MG63 (cell line): Measurements from ENCODE around the gene ZSWIM6. TPM values are rescaled to one million over a fixed set of nuclear protein-coding genes. Genes with fewer than 3 reads are reported as not detected.
A peak's percentile ranks its signal among the peaks of the same experiment; 100 is the strongest.

Source experiments
- DNase-seq: peaks from one replicate; pipeline ENCODE4 v3.0.0-alpha.2; 2020
- H3K27me3 ChIP-seq: fragments of 250-450 bp; sonication (Bioruptor Pico); 2 replicates; pipeline ENCODE4 v1.5.1; 2020; ENCODE audit warnings: mild to moderate bottlenecking, moderate library complexity
- H3K36me3 ChIP-seq: fragments of 250-450 bp; sonication (Bioruptor Pico); 2 replicates; pipeline ENCODE4 v1.5.1; 2020; ENCODE audit warnings: mild to moderate bottlenecking, moderate library complexity
- H3K4me3 ChIP-seq: fragments of 250-450 bp; sonication (Bioruptor Pico); 2 replicates; pipeline ENCODE4 v1.5.1; 2020; ENCODE audit warnings: mild to moderate bottlenecking, moderate library complexity
- H3K9me3 ChIP-seq: fragments of 250-450 bp; sonication (Bioruptor Pico); 2 replicates; pipeline ENCODE4 v1.5.1; 2020; ENCODE audit warnings: mild to moderate bottlenecking, moderate library complexity
- total RNA-seq: library from RNA; depleted of rRNA; stranded (reverse); fragments of >200 nt; shearing (Covaris generic); gene quantifications from 2 replicates; pipeline ENCODE4 v1.2.3, GENCODE V29; 2014; ENCODE audit warnings: low replicate concordance; rRNA removed

Gene ZSWIM6
- total RNA-seq: 1.3 and 3.3 TPM in 2 replicates

DNA sequence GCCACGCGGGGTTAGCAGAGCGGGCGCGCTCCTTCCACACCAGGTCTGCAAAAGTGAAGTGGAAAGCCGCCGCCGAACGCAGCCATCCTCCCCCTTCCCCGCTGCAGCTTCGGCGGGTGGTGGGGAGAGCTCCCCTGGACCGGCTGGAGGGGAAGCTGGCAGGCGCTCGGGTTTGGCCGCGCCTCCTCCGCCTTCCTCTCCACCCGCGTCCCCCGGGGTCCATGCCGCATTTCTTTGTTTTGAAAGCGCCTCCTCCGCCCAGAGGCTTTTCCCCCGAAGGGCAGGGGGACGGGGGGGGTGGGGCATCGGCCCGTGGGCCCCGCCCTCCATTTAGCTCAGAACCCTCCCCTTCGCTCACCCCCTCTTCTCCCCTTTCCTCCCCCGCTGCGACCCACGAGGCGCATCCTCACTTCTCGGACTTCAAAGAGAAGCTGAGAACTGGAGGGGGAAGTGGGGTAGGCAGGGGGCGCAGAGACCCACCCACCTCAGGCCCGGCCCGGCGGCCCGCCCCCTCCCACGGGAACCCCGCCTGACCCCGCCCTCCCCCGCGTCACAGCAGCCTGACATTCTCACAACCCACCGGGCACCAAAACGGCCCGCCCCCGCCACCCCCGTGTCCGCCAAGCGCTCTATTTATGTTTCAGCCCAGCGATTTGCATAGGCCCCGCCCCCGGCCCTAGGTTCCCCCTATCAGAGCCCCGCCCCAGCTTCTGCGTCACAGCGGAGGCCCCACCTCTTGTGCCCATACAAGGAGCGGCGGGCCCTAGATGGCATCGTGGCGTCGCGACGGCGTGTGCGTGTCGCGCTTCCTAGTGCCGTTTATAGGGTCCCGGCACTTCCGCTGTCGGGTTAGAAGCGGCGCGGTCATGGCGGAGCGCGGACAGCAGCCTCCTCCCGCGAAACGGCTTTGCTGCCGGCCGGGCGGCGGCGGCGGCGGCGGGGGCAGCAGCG lies at the start of gene ZSWIM6:
Gene ZSWIM6 (plus strand): TSS at position 852 of the 951 bp plus-strand sequence. CDS start 15 bp downstream, at position 867.
- Histone ChIP-seq H3K4me3 (peak within 1 kb of the TSS; percentile 92), H3K27me3 (no peaks in the 10 kb centered on the region), H3K9me3 (no peaks in the 10 kb centered on the region), H3K36me3 (peaks cover 7% of the 10 kb centered on the region; the same call in 1 of the 2 replicates)
- DNase-seq: peak; percentile 97

DNA sequence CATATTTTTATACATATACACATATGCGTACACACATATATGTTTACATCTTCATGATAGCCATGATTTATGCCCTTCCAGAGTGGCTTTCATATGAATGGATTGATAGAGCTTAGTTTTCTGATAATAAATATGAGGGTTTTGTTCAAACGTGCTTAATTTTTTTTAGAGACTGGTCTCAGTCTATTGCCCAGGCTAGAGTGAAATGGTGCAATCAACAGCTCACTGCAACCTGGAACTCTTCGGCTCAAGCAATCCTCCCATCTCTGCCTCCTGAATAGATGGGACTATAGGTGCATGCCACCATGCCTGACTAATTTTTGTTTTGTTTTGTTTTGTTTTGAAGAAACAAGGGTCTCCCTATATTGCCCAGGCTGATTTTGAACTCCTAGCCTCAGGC lies 48.6 kb upstream of the ZSWIM6 start:
- no peaks in the 10 kb centered on the region for H3K27me3 ChIP-seq
- DNase-seq: no peak

DNA sequence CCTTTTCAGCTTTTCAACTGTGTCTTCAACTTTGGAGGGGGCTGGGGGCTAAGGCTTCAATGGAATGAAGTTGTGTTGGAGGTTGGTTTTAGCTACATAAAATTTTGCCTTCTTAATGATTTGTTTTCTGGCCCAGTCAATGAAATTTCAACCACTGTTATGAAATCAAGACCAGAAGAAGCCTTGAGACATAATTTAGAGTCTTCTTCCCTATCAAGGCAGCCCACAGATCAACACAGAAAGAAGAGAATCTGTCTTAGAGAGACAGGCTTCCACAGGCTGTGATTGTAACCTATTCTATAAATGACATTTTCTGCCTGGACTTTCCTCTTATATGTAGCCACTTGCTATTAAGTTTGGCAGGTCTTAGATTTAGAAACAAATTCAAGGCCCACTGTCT lies 46.5 kb upstream of the ZSWIM6 start:
- H3K9me3 ChIP-seq: peaks cover 5% of the 10 kb centered on the region; the same call in 1 of the 2 replicates
- H3K36me3 ChIP-seq: no peaks in the 10 kb centered on the region
- H3K27me3 ChIP-seq: no peaks in the 10 kb centered on the region
- H3K4me3 ChIP-seq: no peak overlapping the region
- DNase-seq: no peak

More for the DNA sequence above, 48.6 kb upstream of the ZSWIM6 start:
- Histone ChIP-seq H3K9me3 (peaks cover 5% of the 10 kb centered on the region; the same call in 1 of the 2 replicates), H3K36me3 (no peaks in the 10 kb centered on the region), H3K4me3 (no peak overlapping the region)

DNA sequence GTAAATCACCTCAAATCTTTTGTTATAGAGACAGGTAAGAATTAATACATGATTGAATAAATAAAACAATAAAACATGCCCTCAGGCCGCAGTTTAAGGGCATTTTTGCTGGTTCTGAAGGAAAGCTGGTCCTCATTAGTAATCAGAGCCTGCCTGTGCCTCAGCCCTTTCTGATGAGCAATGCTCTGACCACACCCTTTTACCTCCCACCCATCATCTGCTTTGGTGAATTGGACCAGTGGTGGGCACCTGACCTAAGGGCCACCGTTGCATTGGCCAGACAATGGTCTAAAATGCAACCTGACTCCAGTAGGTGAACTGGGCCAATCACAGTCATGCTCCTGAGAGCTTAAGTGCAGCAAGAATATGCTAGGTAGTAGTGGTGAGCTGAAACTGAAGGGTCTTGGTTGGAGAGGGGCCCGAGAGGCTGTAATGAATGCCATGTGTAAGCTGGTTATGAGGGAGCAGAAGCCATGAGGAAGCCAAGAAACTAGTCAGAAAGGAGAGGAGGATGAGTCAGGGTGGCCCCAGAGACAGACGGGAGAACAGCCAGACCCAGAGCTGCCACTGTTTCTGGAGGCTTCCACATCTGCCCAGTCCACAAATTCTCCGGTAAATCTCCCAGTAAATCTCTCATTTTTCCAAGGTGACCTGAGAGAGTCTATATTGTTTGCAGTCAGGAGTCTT lies 45.5 kb upstream of the ZSWIM6 start:
- peak; percentile 68 for DNase-seq
- Histone ChIP-seq H3K36me3 (no peaks in the 10 kb centered on the region), H3K9me3 (peaks cover 5% of the 10 kb centered on the region; the same call in 1 of the 2 replicates), H3K27me3 (no peaks in the 10 kb centered on the region), H3K4me3 (no peak overlapping the region)

DNA sequence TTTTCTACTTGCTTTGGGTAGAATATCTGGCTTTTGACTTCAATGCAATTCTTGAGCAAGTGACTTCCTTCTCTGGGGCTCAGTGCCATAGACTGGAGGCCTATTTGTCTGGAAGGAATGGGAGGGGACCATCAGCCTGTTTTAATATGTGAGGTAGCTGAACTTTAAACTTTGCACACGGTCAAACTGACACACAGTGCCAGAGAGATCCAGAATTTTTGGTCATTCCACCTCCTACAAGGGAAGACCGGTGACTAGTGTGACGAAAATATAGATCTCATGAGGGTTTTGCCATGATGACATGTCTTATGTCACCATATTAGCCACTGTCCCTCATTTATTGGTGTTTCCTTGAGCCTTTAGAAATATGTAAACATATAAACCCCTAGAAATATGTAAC lies 44.6 kb upstream of the ZSWIM6 start:
- Histone ChIP-seq H3K9me3 (peaks cover 5% of the 10 kb centered on the region; the same call in 1 of the 2 replicates), H3K36me3 (no peaks in the 10 kb centered on the region), H3K27me3 (no peaks in the 10 kb centered on the region), H3K4me3 (no peak overlapping the region)
- DNase-seq: no peak

DNA sequence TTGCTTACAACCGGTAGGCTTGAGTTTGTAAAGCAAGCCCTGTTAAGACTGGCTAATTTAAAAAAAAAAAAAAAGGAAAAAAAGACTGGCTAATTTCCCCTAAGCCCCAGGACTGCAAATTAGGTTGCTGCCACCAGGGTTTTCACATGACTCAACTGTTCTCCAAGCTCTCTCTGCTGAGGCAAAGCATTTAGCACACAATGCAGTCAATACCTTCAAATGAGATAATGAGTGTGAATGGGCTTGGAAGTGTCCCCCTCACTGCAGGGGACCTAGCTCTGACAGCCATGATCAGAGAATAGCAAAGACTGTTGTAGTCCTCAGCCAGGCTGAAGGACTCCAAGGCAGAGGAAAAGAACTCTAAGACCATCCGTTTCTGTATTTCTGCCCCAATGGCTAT lies 42.8 kb upstream of the ZSWIM6 start:
- Histone ChIP-seq H3K9me3 (peaks cover 5% of the 10 kb centered on the region; the same call in 1 of the 2 replicates), H3K27me3 (no peaks in the 10 kb centered on the region), H3K36me3 (no peaks in the 10 kb centered on the region), H3K4me3 (no peak overlapping the region)
- no peak for DNase-seq

DNA sequence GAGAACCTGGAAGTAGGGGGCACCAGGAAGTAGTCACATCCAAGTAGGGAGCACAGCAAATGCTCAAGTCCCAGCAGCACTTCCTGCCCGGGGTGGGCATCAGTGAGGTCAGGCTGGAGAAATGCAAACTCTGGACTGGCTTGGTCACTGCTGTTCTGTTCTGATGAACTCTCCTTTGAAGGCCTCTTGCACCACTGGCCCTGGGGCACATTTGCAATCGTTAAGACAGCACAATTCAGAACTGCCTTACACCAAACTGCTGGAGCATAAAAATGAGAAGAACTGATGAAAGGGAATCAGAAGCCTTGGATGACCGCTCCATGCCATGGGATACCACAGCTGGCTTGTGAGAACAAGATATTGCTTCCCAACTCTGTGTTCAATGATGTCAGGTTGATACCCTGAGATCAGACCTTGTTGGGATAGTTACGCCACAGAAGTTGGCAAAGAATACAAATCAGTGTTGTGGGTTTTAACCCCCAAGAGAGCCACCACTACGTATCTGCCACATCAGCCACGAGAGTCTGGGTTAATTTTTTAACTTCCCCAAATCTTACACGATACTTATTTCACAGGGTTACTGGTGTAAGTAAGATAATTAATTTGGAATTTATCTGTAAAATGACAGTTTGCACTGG lies 42.3 kb upstream of the ZSWIM6 start:
- peaks cover 5% of the 10 kb centered on the region; the same call in 1 of the 2 replicates for H3K9me3 ChIP-seq
- H3K36me3 ChIP-seq: no peaks in the 10 kb centered on the region
- H3K4me3 ChIP-seq: no peak overlapping the region
- DNase-seq: no peak
- H3K27me3 ChIP-seq: no peaks in the 10 kb centered on the region

DNA sequence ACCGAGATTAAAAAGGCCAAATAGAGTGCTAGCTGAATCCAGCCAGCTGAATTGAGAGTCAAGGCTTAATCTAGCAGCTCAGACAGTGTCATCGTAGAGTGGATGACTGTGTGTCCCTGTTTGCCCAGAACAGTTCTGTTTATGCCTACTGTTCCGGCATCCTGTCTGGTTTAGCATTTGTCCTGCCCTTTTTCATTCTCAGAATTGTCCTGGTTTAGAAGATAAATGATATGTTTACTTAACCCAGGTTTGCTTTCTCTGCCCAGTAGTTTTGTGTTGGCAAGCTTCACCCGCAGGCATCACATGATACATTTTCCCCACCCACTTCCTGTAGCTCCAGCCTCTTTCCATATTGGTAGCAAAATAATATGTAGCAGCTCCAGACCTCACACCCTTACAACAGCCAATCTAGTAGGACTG lies 41.3 kb upstream of the ZSWIM6 start:
- Histone ChIP-seq H3K36me3 (no peaks in the 10 kb centered on the region), H3K9me3 (peaks cover 2% of the 10 kb centered on the region; the same call in 1 of the 2 replicates), H3K27me3 (no peaks in the 10 kb centered on the region), H3K4me3 (no peak overlapping the region)
- peak; percentile 47 for DNase-seq

DNA sequence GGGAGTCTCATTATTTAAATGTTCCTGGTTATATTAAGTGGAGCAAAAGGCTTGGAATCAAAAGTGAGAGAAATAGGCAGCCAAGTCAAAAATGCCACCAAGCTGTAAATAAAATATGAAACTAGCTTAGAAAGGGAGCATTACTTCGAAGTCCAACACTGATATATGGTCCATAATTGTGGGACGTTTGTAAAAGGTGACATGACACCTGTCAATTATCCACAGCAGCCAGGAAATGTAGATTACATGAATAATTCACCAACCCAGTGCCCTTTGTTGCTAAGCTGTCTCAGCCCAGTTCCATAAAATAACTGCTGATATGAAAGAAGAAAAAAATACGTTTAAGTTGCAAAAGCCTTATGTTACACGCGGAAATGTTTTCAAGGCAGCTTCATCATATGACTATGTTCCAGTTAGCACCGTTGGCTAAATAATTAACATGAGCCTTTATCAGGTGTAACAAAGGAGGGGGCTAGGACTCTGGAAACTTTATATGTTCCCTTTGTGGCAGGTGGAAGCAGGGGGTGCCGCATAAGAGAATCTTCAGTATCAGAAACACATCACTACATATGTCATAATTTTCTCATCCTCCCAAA lies 39.9 kb upstream of the ZSWIM6 start:
- H3K4me3 ChIP-seq: no peak overlapping the region
- no peaks in the 10 kb centered on the region for H3K9me3 ChIP-seq
- H3K27me3 ChIP-seq: no peaks in the 10 kb centered on the region
- no peak for DNase-seq
- no peaks in the 10 kb centered on the region for H3K36me3 ChIP-seq

DNA sequence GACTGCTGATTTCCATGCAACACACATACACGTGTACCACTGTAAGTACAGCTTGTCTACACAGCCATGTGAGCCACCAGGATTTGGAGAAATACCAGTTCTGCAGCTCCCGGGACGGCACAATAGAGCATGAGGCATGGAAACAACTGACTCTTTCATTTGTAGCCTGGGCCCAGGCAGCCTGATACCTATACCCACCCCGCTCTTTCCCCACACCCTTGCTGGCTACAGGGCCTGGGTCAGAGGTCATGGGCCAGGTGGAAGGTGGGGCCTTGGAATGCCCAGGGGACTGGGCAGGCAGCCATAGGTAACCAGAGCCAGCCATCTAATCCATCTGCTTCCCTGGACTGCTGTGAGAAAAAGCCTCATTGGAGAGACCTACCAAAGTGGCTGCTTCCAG lies 39.0 kb upstream of the ZSWIM6 start:
- Histone ChIP-seq H3K36me3 (no peaks in the 10 kb centered on the region), H3K4me3 (no peak overlapping the region), H3K27me3 (no peaks in the 10 kb centered on the region), H3K9me3 (no peaks in the 10 kb centered on the region)
- no peak for DNase-seq

DNA sequence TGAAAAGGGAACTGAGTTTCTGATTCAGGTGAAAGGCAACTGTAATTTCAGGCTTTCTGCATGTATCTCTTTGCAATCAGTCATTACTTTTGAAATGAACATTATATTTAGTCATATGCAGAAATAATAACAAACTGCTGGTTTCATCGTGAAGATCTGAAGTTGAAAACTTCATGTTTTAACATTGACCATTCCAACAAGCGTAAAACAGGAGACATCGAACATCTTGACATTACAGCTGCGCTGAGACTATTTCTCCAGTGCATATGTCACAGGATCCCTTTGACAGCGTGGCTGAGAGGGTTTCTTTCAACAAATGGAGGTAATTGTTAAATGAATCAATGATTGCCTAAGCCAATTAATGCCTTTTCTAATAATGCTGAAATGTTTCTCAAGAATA lies 38.2 kb upstream of the ZSWIM6 start:
- Histone ChIP-seq H3K4me3 (no peak overlapping the region), H3K36me3 (no peaks in the 10 kb centered on the region), H3K27me3 (no peaks in the 10 kb centered on the region), H3K9me3 (no peaks in the 10 kb centered on the region)
- no peak for DNase-seq

DNA sequence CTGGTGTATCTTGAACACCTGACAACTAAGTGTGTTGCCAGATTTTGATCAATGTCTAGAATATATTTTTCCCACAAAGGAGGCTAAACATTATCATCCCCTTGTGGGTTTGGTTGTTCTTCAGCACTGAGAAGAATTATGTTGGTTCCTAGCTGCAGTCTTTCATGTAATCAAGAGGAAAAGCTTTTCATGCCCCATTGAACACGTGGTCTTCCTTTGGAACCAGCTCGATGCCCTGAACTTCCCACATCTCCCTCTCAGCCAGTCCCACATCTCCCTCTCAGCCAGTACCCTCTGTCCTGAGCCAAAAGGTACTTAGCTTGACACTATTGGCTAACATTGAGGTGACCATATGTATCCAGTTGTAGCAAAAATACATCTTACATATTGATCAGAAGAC lies 36.7 kb upstream of the ZSWIM6 start:
- no peaks in the 10 kb centered on the region for H3K27me3 ChIP-seq
- H3K9me3 ChIP-seq: no peaks in the 10 kb centered on the region
- H3K4me3 ChIP-seq: no peak overlapping the region
- no peaks in the 10 kb centered on the region for H3K36me3 ChIP-seq
- DNase-seq: no peak

DNA sequence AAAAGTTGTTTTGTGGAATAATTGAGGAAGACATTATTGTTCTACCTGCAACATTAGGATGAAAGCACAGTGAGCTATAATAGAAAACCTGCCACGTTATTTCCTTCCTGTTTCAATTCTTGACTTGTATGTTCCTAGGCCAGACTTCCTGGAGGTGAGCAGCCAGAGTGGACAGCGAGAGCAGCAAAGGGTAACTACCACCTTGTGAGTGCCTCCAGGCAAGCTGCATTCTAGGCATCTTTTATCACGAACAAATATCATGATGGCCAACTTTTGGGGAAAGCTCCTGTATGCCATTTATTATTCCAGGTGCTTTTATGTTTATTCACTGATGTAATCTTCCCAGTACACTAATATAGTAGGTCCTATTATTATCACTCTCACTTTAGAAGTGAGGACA lies 34.0 kb upstream of the ZSWIM6 start:
- Histone ChIP-seq H3K4me3 (no peak overlapping the region), H3K27me3 (no peaks in the 10 kb centered on the region), H3K36me3 (no peaks in the 10 kb centered on the region), H3K9me3 (no peaks in the 10 kb centered on the region)
- DNase-seq: no peak

DNA sequence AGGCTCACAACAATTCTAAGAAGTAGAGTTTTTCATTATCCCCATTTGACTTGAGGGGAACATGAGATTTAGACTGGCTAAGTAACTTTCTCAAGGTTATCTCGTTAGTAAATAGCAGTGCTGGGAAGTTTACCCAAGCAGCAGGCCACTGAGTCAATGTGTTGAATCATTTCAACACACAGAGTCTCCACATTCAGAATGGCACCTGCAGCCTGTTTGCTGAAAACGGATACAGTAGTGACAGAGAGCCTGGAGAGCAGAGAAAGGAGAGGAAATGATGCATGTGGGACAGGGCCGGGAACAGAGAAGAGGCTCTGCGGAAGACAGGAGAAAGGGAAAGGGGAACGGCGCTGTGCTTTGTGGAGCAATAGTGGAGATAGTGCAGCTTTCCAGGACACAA lies 33.5 kb upstream of the ZSWIM6 start:
- no peaks in the 10 kb centered on the region for H3K36me3 ChIP-seq
- H3K27me3 ChIP-seq: no peaks in the 10 kb centered on the region
- DNase-seq: no peak
- H3K4me3 ChIP-seq: no peak overlapping the region
- no peaks in the 10 kb centered on the region for H3K9me3 ChIP-seq

DNA sequence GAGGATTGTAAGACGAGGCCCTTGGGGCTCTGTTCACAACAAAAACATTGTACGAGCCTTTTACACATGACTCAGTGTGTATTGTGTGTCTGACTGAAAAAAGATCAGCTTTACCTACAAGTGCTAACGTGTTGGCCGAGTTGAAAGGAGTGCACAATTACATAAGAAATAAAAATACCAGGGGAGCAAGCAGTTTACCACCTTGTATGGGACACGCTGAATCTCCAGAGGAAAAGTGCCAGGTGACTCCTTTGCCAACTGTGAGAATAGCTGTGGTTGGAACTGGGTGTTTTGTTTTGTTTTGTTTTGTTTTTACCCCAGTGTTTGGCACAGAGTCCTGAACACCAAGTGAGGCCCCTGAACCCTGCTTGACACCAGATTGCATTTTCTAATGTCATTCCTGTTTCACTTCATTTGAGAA lies 32.8 kb upstream of the ZSWIM6 start:
- Histone ChIP-seq H3K36me3 (no peaks in the 10 kb centered on the region), H3K9me3 (no peaks in the 10 kb centered on the region), H3K4me3 (no peak overlapping the region), H3K27me3 (no peaks in the 10 kb centered on the region)
- DNase-seq: no peak

DNA sequence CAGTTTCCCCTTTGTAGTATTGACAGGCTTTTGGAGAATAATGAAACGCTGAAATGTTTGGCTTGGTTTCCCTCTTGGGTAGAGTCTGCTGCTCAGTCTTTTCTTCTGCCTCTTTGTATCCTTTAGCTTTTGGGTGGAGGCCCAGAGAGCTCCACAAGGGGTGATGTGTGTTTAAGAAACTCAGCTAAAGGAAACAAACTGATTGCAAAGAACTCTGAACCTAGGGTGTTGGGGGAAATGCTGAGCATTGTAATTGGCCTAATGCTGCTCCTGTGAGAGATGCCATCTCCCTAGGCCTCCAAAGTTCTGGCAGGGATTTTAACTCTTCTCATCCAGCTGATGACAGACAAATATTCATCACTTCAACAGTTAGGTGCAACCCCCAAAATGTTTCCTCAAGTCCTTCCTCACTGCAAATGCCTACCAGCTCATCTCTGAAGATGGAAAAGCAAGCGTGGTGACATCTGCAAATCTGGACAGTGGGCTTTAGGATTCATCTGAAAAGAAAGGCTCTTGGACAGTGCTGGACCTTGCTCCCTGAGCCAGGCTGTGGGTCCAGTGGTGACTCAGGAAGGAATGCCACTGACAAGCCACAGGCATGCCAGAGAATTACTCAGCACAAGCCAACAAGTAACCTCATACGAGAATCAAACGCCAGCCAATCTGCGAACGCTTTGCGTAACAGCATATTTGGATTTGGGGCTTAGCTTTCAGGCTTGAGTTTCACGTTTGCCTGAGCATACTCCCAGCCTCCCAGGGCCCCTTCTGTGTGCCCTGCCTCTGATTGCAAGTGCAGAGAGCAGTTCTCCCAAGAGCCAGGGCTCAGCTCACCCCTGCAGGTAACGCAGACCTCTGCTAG lies 30.5 kb upstream of the ZSWIM6 start:
- Histone ChIP-seq H3K36me3 (no peaks in the 10 kb centered on the region), H3K27me3 (no peaks in the 10 kb centered on the region), H3K9me3 (no peaks in the 10 kb centered on the region), H3K4me3 (no peak overlapping the region)
- peak; percentile 96 for DNase-seq
